Measurements from ENCODE around the gene CTU2. TPM values are rescaled to one million over a fixed set of nuclear protein-coding genes. Genes with fewer than 3 reads are reported as not detected.

CTU2 gene
- total and polyA plus RNA-seq, 2 of the 8 experiments (the other 6 are each of a cell fraction or from before 2014, with no cell fraction given) = 32.7 to 42.9 TPM

GRCh38 chr16:88739977-88740726 is 33.8 kb downstream of the CTU2 start:
- peaks cover 0 to 5% (median under 1%) of the 10 kb centered on the region in 4 experiments; a peak in 1 of 8 replicates for H3K36me3 ChIP-seq (ENCODE audit: control insufficient read depth in 2 of 4, insufficient read depth in 4 of 4, low read length in 3 of 4)
- no peak overlapping the region for H3K23ac ChIP-seq (ENCODE audit: insufficient read length)
- H2BK15ac ChIP-seq (ENCODE audit: low read length) = no peak overlapping the region
- H3K9me3 ChIP-seq (ENCODE audit: insufficient read depth in 2 of 2, low read depth in 1 of 2, low read length in 1 of 2) = no peaks in the 10 kb centered on the region
- H2AK5ac ChIP-seq (ENCODE audit: low read depth, low read length) = no peak overlapping the region
- no peak overlapping the region for H3K9ac ChIP-seq (replicated peaks in 1 of 4; ENCODE audit: extremely low read depth in 1 of 4, low read depth in 3 of 4, low read length in 3 of 4)
- no peak overlapping the region for H3K4ac ChIP-seq (replicated peaks; ENCODE audit: insufficient read length, low read depth, low read length)
- no peak overlapping the region for H2BK12ac ChIP-seq (ENCODE audit: low read depth, low read length)
- no peaks in the 10 kb centered on the region for H3K23me2 ChIP-seq (ENCODE audit: low read depth, low read length)
- no peaks in the 10 kb centered on the region for H3K79me1 ChIP-seq (ENCODE audit: low read depth, low read length)
- no peak overlapping the region for H2BK120ac ChIP-seq (replicated peaks; ENCODE audit: low read depth, low read length)
- ChIA-PET POLR2A (ENCODE audit: partially characterized antibody) (interaction anchor here (2.0 kb wide), 1 partner anchor 70 kb away, joined by 5 read pairs; no protein-coding TSS in a partner anchor), CTCF (ENCODE audit: partially characterized antibody) (interaction anchor here (0.6 to 10.0 kb wide), 5 partner anchors 15 to 427 kb away, joined by 3 to 251 read pairs (median 4); no protein-coding TSS in a partner anchor)
- H3K4me1 ChIP-seq (replicated peaks in 1 of 4; ENCODE audit: control insufficient read depth in 3 of 4, insufficient read depth in 4 of 4, low read length in 3 of 4) = peaks cover 0 to 11% (median 6%) of the 10 kb centered on the region in 4 experiments; a peak in 4 of 7 replicates
- no peak overlapping the region for H4K91ac ChIP-seq (replicated peaks; ENCODE audit: insufficient read length, low read length)
- H2BK20ac ChIP-seq (ENCODE audit: low read length) = no peak overlapping the region
- TF ChIP-seq NANOG (IDR thresholded peaks at IDR 0.05; ENCODE audit: insufficient read depth, low read depth, low read length, poor library complexity, severe bottlenecking) (no peak), KDM4A (IDR thresholded peaks at IDR 0.05; ENCODE audit: low read depth, low read length, severe bottlenecking) (no peak)
- H3K14ac ChIP-seq (ENCODE audit: insufficient read length) = no peak overlapping the region
- H3K27ac ChIP-seq (ENCODE audit: low read depth, low read length) = no peak overlapping the region
- H3K27me3 ChIP-seq (replicated peaks in 1 of 4; ENCODE audit: control insufficient read depth in 3 of 4, extremely low read depth in 1 of 4, insufficient read depth in 3 of 4, low read length in 3 of 4) = no peaks in the 10 kb centered on the region
- no peak overlapping the region for H3K4me3 ChIP-seq (ENCODE audit: extremely low read depth in 1 of 4, insufficient read depth in 2 of 4, low read depth in 3 of 4, low read length in 4 of 4)
- no peak overlapping the region for H4K5ac ChIP-seq (ENCODE audit: insufficient read length, low read depth, low read length)
- H2BK5ac ChIP-seq (ENCODE audit: low read depth, low read length) = no peak overlapping the region
- no peak overlapping the region for H2AFZ ChIP-seq (ENCODE audit: low read length)
- WGBS, 2 experiments (ENCODE audit: extremely low coverage in 1 of 2, insufficient coverage in 1 of 2, insufficient read length in 1 of 2, insufficient replicate concordance in 2 of 2, low coverage in 1 of 2, low lambda C conversion rate in 2 of 2, missing lambda C conversion rate in 1 of 2) = 92% methylated on average over 30 of the region's 33 CpGs; no CpG with 5 or more reads in 1 of the 2 experiments
- H3K79me2 ChIP-seq (ENCODE audit: control insufficient read depth in 1 of 2, insufficient read depth in 2 of 2, low read length in 2 of 2) = no peaks in the 10 kb centered on the region
- H3K56ac ChIP-seq (replicated peaks; ENCODE audit: insufficient read length, low read depth, low read length) = no peak overlapping the region
- peaks cover 0 to 12% of the 10 kb centered on the region in 2 experiments for H4K20me1 ChIP-seq (replicated peaks in 1 of 2; ENCODE audit: control insufficient read depth in 1 of 2, insufficient read depth in 2 of 2, low read length in 2 of 2)
- no peak overlapping the region for H3K4me2 ChIP-seq (ENCODE audit: insufficient read depth in 1 of 2, low read depth in 2 of 2, low read length in 2 of 2)
- H4K8ac ChIP-seq (ENCODE audit: extremely low read depth, insufficient read depth, low read length) = no peak overlapping the region; the same call in 1 of the 2 replicates
- H3K18ac ChIP-seq (ENCODE audit: extremely low read depth, low read length) = no peak overlapping the region
- DNase-seq (ENCODE audit: low read depth in 1 of 2, low spot score in 2 of 2) (no peak), FAIRE-seq (no peak)

Measured in H1 (cell line).